HG03520 (cell line): ENCODE data around the gene HOXC5.

ENCODE experiments used
- ATAC-seq: cut with Tn5 transposase; IDR thresholded peaks from one replicate; pipeline ENCODE4 v1.9.1; 2021; ENCODE audit warnings: mild to moderate bottlenecking, moderate library complexity; ENCODE audit not compliant: unreplicated experiment

Gene HOXC5

DNA sequence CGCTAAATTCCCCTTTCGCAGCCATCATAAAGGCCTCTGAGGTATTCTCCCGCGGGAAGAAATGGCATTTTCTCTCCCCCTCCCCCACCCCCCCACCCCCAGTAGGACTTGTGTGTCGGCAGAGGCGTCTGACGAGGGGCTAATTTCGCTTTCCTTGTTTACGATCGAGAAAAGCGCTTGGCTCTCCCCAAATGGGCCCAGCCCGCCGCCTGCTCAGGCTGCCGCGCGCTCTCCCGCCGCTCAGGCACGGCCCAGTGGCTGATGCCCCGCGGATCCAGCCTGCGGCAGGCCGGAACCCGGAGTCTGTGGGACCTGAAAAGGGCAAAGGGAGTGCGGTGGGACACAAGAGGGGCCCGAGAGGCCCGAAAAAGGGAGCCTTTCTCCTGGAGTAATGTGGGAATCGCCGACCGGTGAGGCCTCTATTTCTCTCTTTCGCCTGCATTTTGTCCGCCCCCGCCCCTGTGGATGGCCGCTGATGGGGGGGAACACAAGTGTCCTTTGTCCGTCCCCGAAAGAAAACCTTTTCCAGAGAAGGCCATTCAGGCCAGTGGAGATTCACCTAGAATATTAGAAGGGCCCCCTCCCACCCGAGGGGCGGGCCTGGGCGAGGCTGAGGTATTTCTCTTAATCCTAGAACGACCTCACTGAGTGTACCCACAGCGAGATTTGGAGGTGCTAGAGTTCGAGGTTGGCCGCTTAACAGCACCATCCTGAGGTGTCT is 13.6 kb upstream of the HOXC5 start:
- no peak for ATAC-seq

- no peak for ATAC-seq
Observed at GRCh38 chr12:54019924-54020590, 12.8 kb upstream of the HOXC5 start.

- no peak for ATAC-seq
Observed at GRCh38 chr12:54020591-54021405, 12.1 kb upstream of the HOXC5 start.

DNA sequence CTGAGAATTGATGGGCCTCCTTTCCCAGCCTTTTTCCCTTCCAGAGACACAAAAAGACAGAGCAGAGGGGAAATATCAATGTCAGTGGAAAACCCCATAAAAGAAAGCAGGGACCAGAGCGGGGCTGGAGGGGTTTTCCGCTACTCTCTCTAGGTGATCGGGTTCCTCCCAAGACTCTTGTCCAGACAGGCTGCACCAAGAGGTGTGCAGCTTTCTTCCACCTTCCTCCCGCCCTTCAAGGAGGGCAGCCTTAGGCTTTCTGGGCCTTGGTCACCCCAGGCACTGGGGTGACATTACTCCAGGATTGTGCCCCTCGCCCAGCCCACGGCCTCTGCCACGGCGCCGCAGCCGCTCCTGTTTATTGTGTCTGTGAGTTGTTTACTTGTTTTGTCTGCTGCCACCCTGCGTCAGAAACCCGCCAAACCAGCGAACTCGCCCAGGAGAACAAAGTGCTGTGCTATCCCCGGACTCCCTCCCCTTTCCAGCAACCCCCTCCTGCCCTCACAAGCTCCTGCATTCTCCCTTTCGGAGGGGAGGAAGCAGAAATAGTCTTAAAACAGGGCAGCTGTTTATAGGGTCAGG is 11.3 kb upstream of the HOXC5 start:
- ATAC-seq: no peak

DNA sequence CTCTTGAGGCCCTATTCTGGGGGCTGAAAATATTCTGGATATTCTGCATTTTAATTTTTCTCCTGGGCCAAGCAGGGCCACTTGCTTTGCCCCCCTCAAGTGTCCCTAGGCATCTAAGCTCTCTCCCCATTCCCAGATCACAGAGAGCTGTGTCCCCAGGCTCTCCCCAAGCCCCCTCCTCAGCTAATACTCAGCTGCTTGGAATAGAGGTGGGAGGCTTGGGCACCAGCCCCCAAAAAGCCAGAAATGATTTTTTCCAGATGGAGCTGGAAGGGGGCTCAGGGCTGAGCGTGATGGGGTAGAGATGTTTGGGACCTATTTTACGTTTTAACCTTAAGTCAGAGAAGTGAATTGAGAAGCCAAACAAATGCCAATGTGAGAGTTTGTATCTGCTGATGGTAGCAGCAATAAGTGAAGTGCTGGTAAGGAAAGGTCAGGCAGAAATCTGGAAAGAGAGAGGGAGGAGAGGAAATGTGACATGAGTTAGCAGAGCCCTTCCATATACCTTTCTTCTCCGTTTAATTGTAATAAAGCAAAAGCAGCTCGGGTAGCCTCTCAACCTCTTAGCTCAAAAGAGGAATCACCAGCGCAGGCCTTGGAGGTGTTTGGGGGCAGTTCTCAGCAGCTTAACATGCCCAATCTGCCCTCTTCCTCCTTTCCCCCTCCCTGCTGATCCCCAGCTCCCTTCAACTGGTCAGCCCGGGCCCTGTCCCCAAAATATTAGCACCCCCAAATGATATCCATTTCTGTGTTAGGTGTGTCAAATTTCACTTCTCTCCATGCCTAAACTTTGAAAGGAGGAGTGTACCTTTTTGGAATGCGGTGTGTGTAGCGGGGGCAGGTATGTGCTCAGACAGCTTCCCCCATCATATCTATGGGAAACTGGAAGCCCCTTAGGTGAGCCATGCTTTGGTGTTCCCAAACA is 9.6 kb upstream of the HOXC5 start:
- ATAC-seq: no peak

- no peak for ATAC-seq
Observed at GRCh38 chr12:54024127-54024526, 8.7 kb upstream of the HOXC5 start.

DNA sequence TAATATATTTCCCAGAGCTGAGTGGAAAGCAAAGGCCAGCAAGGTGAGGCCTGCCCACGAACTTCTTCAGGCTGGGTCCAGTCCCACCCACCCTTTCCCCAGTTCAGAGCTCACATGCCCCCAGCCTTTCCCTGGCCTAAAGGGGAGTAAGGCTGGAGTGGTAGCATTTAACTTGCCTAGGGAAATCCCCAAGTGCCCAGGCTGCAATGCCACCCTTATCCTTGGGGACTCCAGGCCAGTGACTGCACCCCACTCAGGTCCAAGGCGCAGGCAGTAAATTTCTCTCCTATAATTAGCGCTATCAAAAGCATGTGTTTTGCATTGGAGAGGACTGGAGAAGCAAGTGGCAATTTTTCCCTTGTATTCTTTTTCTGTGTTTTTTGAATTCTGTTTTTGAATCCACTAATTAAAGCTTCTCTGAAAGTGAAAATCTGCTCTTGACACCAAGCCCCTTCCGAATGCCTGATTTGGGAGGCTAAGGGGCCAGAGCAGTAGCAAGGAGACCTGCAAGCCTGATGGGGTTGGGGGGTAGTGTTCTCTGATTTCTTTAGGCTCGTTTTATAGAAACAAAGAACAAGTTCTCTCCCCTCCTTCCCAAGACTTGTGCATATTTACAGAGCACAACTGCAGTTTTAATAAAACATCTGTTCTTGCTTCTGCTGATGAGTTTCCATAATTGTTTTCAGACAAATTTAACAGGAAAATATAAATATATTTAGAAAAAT is 8.1 kb upstream of the HOXC5 start:
- ATAC-seq: no peak

DNA sequence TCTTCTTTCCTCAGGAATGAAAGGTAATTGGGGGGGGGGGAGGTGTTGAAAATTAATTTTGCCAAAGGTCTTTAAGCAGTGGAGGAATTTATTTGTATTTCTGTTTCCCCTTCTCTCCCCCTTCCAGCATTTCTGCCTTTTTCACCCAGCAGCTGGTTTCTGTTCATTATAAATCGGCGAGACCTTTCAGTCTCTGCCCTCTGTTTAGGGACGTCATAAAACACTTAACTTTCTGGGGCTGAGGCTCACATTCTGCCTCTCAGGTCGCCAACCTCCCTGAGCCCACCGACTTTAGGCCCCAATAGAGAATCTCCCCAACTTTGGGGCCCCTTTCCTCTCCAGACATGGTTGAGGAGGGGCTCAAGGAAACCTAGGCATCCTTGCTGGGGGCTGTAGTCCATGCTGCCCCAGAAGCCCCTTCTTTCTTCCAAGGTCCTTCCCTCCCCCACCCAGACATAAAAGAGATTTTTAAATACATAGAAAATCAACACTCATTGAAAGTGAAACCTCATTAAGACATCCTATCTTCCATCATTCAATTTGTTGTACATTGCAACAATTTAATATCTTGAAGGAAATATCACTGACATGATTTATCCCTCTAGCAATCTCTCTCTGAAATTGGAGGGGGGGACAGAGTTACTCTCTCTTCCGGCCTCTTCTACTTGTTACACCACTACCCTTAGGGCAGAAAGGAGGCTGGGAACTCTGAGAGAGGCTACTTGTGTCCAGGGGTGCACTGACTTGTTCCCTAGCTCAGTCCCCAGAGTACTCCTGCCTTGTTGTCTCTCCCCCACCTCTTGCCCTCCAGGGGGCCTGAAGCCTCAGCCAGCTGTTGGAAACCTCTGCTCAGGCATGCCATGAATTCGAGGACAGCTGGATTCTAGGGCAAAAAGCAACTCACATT is 7.1 kb upstream of the HOXC5 start:
- ATAC-seq: no peak

GRCh38 chr12:54026640-54027441 is 6.0 kb upstream of the HOXC5 start:
- ATAC-seq: no peak

GRCh38 chr12:54027442-54027786 is 5.4 kb upstream of the HOXC5 start:
- no peak for ATAC-seq

DNA sequence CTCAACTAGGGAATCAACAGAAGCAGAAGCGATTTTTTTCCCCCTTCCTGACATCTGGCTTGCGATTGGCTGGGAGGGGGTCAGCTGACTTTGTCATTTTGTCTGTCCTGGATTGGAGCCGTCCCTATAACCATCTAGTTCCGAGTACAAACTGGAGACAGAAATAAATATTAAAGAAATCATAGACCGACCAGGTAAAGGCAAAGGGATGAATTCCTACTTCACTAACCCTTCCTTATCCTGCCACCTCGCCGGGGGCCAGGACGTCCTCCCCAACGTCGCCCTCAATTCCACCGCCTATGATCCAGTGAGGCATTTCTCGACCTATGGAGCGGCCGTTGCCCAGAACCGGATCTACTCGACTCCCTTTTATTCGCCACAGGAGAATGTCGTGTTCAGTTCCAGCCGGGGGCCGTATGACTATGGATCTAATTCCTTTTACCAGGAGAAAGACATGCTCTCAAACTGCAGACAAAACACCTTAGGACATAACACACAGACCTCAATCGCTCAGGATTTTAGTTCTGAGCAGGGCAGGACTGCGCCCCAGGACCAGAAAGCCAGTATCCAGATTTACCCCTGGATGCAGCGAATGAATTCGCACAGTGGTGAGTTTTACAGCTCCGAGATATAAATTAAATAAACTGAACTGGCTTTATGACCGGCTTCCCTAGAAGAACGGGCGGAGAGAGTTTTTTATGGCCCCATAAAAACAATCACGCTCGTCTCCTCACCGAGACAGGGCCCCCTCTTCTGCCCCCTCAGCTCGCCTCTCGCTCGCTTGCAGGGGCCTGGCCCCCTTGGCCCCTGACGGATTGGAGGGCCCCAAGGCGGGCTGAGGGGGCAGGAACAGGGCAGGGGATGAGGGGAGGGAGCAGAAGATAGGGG is 4.3 kb upstream of the HOXC5 start, which contains the start of gene HOXC6:
HOXC6 (plus strand) TSS at position 127 of the 888 bp plus-strand sequence; CDS start at position 209, 82 bp downstream.
- ATAC-seq: no peak

- ATAC-seq: no peak
Observed at GRCh38 chr12:54029529-54030441, 3.1 kb upstream of the HOXC5 start.

- no peak for ATAC-seq
Observed at GRCh38 chr12:54030442-54030801, 2.4 kb upstream of the HOXC5 start.

- ATAC-seq: no peak
Observed at GRCh38 chr12:54030889-54031471, 1.9 kb upstream of the HOXC5 start.

DNA sequence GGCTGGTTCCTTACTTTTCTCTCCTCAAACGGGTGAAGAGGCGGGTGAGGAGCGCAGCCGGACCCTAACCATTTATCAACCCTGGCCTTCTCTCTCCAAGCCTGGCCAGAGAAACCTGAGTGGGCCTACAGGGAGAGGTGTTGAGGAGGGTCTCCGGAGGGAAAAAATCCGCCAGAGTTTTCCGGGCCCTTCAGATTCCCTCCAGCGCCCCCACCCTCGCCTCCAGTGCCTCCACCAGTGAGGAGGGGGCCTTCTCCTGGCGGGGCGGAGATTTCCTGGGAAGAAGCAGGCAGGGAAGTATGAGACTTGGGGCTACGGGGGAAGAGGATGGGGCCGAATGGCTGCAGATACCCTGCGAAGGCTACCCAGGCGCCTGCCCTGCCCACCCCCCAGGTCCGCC is 1.4 kb upstream of the HOXC5 start:
- ATAC-seq: no peak
